ENCODE data around the gene CCDC154.

The CCDC154 gene

GRCh38 chr16:1454561-1454960 is 10.2 kb upstream of the CCDC154 start:
- peaks cover 100% of the 10 kb centered on the region for H3K36me3 Mint-ChIP-seq (ENCODE audit: low read depth)
- no peaks in the 10 kb centered on the region for H3K27me3 Mint-ChIP-seq
- no peak overlapping the region for H3K27ac Mint-ChIP-seq
- intact Hi-C loops (cut with micrococcal nuclease), result no loop called here
- H3K4me3 Mint-ChIP-seq, result no peak overlapping the region
- H3K4me1 Mint-ChIP-seq (ENCODE audit: low read depth), result peaks cover 10% of the 10 kb centered on the region
- no peaks in the 10 kb centered on the region for H3K9me3 Mint-ChIP-seq

- intact Hi-C loops (cut with micrococcal nuclease), result no loop called here
- Mint-ChIP-seq H3K4me3 (no peak overlapping the region), H3K9me3 (no peaks in the 10 kb centered on the region), H3K36me3 (ENCODE audit: low read depth) (peaks cover 100% of the 10 kb centered on the region), H3K27me3 (no peaks in the 10 kb centered on the region), H3K4me1 (ENCODE audit: low read depth) (no peaks in the 10 kb centered on the region), H3K27ac (no peak overlapping the region)
Measured at GRCh38 chr16:1453316-1453715, 9.0 kb upstream of the CCDC154 start.

- no peaks in the 10 kb centered on the region for H3K4me1 Mint-ChIP-seq (ENCODE audit: low read depth)
- H3K9me3 Mint-ChIP-seq, result no peaks in the 10 kb centered on the region
- H3K36me3 Mint-ChIP-seq (ENCODE audit: low read depth), result peaks cover 100% of the 10 kb centered on the region
- H3K27me3 Mint-ChIP-seq, result no peaks in the 10 kb centered on the region
- intact Hi-C loops (cut with micrococcal nuclease), result no loop called here
- H3K4me3 Mint-ChIP-seq, result no peak overlapping the region
- H3K27ac Mint-ChIP-seq, result no peak overlapping the region
Measured at GRCh38 chr16:1452530-1452929, 8.2 kb upstream of the CCDC154 start.

- Mint-ChIP-seq H3K4me3 (no peak overlapping the region), H3K4me1 (ENCODE audit: low read depth) (no peaks in the 10 kb centered on the region), H3K36me3 (ENCODE audit: low read depth) (peaks cover 100% of the 10 kb centered on the region), H3K27ac (no peak overlapping the region), H3K27me3 (no peaks in the 10 kb centered on the region), H3K9me3 (no peaks in the 10 kb centered on the region)
- intact Hi-C loops (cut with micrococcal nuclease), result no loop called here
Measured at GRCh38 chr16:1451702-1452392, 7.5 kb upstream of the CCDC154 start.

GRCh38 chr16:1450841-1451240 is 6.5 kb upstream of the CCDC154 start:
- Mint-ChIP-seq H3K36me3 (ENCODE audit: low read depth) (peaks cover 100% of the 10 kb centered on the region), H3K27me3 (no peaks in the 10 kb centered on the region), H3K4me3 (no peak overlapping the region), H3K27ac (no peak overlapping the region), H3K9me3 (no peaks in the 10 kb centered on the region), H3K4me1 (ENCODE audit: low read depth) (no peaks in the 10 kb centered on the region)
- intact Hi-C loops (cut with micrococcal nuclease), result no loop called here

- H3K4me3 Mint-ChIP-seq, result no peak overlapping the region
- no peaks in the 10 kb centered on the region for H3K27me3 Mint-ChIP-seq
- peaks cover 100% of the 10 kb centered on the region for H3K36me3 Mint-ChIP-seq (ENCODE audit: low read depth)
- no peaks in the 10 kb centered on the region for H3K4me1 Mint-ChIP-seq (ENCODE audit: low read depth)
- no peak overlapping the region for H3K27ac Mint-ChIP-seq
- no peaks in the 10 kb centered on the region for H3K9me3 Mint-ChIP-seq
- intact Hi-C loops (cut with micrococcal nuclease), result no loop called here
Measured at GRCh38 chr16:1450218-1450617, 5.9 kb upstream of the CCDC154 start.

- H3K4me1 Mint-ChIP-seq (ENCODE audit: low read depth), result no peaks in the 10 kb centered on the region
- H3K9me3 Mint-ChIP-seq, result no peaks in the 10 kb centered on the region
- intact Hi-C loops (cut with micrococcal nuclease), result no loop called here
- peaks cover 98% of the 10 kb centered on the region for H3K36me3 Mint-ChIP-seq (ENCODE audit: low read depth)
- H3K27ac Mint-ChIP-seq, result no peak overlapping the region
- no peaks in the 10 kb centered on the region for H3K27me3 Mint-ChIP-seq
- no peak overlapping the region for H3K4me3 Mint-ChIP-seq
Measured at GRCh38 chr16:1449201-1449788, 4.9 kb upstream of the CCDC154 start.

GRCh38 chr16:1448536-1449116 is 4.3 kb upstream of the CCDC154 start:
- Mint-ChIP-seq H3K9me3 (no peaks in the 10 kb centered on the region), H3K27me3 (no peaks in the 10 kb centered on the region), H3K27ac (no peak overlapping the region), H3K4me1 (ENCODE audit: low read depth) (no peaks in the 10 kb centered on the region), H3K4me3 (no peak overlapping the region), H3K36me3 (ENCODE audit: low read depth) (peaks cover 91% of the 10 kb centered on the region)
- intact Hi-C loops (cut with micrococcal nuclease), result no loop called here

GRCh38 chr16:1447965-1448364 is 3.6 kb upstream of the CCDC154 start:
- H3K4me1 Mint-ChIP-seq (ENCODE audit: low read depth), result no peaks in the 10 kb centered on the region
- H3K36me3 Mint-ChIP-seq (ENCODE audit: low read depth), result peaks cover 86% of the 10 kb centered on the region
- H3K4me3 Mint-ChIP-seq, result no peak overlapping the region
- H3K27ac Mint-ChIP-seq, result no peak overlapping the region
- intact Hi-C loops (cut with micrococcal nuclease), result no loop called here
- H3K27me3 Mint-ChIP-seq, result no peaks in the 10 kb centered on the region
- no peaks in the 10 kb centered on the region for H3K9me3 Mint-ChIP-seq

- Mint-ChIP-seq H3K27ac (no peak overlapping the region), H3K9me3 (no peaks in the 10 kb centered on the region), H3K4me1 (ENCODE audit: low read depth) (no peaks in the 10 kb centered on the region), H3K36me3 (ENCODE audit: low read depth) (peaks cover 84% of the 10 kb centered on the region), H3K27me3 (no peaks in the 10 kb centered on the region), H3K4me3 (no peak overlapping the region)
- intact Hi-C loops (cut with micrococcal nuclease), result no loop called here
Measured at GRCh38 chr16:1446296-1447080, 2.1 kb upstream of the CCDC154 start.

- no peaks in the 10 kb centered on the region for H3K4me1 Mint-ChIP-seq (ENCODE audit: low read depth)
- H3K27me3 Mint-ChIP-seq, result no peaks in the 10 kb centered on the region
- no peaks in the 10 kb centered on the region for H3K9me3 Mint-ChIP-seq
- intact Hi-C loops (cut with micrococcal nuclease), result no loop called here
- peaks cover 83% of the 10 kb centered on the region for H3K36me3 Mint-ChIP-seq (ENCODE audit: low read depth)
- no peak overlapping the region for H3K4me3 Mint-ChIP-seq
- H3K27ac Mint-ChIP-seq, result no peak overlapping the region
Measured at GRCh38 chr16:1445518-1446203, 1.3 kb upstream of the CCDC154 start.

GRCh38 chr16:1444730-1445517 is 568 bp upstream of the CCDC154 start:
- H3K36me3 Mint-ChIP-seq (ENCODE audit: low read depth), result peaks cover 82% of the 10 kb centered on the region
- no peak overlapping the region for H3K4me3 Mint-ChIP-seq
- H3K9me3 Mint-ChIP-seq, result no peaks in the 10 kb centered on the region
- H3K4me1 Mint-ChIP-seq (ENCODE audit: low read depth), result no peaks in the 10 kb centered on the region
- intact Hi-C loops (cut with micrococcal nuclease), result no loop called here
- H3K27ac Mint-ChIP-seq, result no peak overlapping the region
- H3K27me3 Mint-ChIP-seq, result no peaks in the 10 kb centered on the region

- Mint-ChIP-seq H3K36me3 (ENCODE audit: low read depth) (peaks cover 79% of the 10 kb centered on the region), H3K27me3 (no peaks in the 10 kb centered on the region), H3K9me3 (no peaks in the 10 kb centered on the region), H3K4me1 (ENCODE audit: low read depth) (no peaks in the 10 kb centered on the region), H3K27ac (peak overlapping the region; percentile 43), H3K4me3 (no peak overlapping the region)
- intact Hi-C loops (cut with micrococcal nuclease), result no loop called here
Measured at GRCh38 chr16:1443403-1443973, 868 bp downstream of the CCDC154 start.
